ENCODE data around the gene TMED10. TPM values are rescaled to one million over a fixed set of nuclear protein-coding genes. Genes with fewer than 3 reads are reported as not detected.

TMED10 gene
- total and polyA plus RNA-seq, 2 donors from 2014 or later, result 222 to 401 TPM

DNA sequence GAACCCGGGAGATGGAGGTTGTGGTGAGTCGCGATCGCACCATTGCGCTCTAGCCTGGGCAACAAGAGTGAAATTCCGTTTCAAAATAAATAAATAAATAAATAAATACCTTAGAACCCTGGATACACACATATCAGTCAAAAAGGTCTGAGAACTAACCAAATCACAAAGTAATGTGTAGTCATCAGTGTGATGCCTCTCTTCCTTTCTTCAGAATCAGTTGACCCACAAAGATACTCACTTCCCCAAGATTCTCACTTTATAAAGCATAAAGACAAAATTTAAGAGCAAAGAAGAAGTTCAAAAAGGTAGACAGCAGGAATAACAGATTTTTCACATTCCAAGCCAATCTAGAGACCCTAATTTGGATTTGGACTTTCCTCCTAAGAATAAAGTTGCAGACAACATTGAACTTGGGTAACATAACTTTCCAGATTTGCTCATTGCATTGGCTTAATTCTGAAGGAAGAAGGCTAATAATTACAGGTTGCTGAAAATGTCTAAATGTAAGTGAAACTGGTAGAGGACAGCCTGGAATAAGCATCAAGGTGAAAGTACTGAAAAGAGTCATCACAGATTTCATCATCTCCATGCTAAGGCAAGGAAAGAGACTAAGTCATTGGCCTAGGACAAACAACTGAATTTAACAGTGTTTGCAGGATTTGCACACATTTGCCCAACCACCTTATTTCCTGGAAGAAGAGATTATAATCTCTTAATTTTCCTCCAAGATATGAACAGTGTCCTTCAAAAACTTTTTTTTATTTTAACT is 17.4 kb downstream of the TMED10 start:
- DNase-seq (no peak), FAIRE-seq (no peak)
- intact Hi-C loops (cut with DNase I), result no loop called here
- Histone ChIP-seq H3K27ac (ENCODE audit: low read depth in 2 of 2, low read length in 2 of 2) (no peak overlapping the region), H3K36me3 (ENCODE audit: control insufficient read depth in 2 of 3, insufficient read depth in 3 of 3, low read length in 3 of 3) (peaks cover 0 to 2% (median 0%) of the 10 kb centered on the region in 3 donors), H3K9me3 (ENCODE audit: control insufficient read depth in 2 of 3, insufficient read depth in 1 of 3, low read length in 3 of 3) (no peaks in the 10 kb centered on the region), H3K27me3 (ENCODE audit: control insufficient read depth, insufficient read depth, low read length) (no peaks in the 10 kb centered on the region), H3K4me1 (ENCODE audit: control insufficient read depth in 2 of 3, insufficient read depth in 2 of 3, low read depth in 1 of 3, low read length in 3 of 3) (peaks cover 0 to 3% (median 0%) of the 10 kb centered on the region in 3 donors), H3K4me3 (ENCODE audit: low read length in 3 of 3) (no peak overlapping the region), H3K9ac (ENCODE audit: low read length in 3 of 3) (no peak overlapping the region)
- TF ChIP-seq, protein P1, sequence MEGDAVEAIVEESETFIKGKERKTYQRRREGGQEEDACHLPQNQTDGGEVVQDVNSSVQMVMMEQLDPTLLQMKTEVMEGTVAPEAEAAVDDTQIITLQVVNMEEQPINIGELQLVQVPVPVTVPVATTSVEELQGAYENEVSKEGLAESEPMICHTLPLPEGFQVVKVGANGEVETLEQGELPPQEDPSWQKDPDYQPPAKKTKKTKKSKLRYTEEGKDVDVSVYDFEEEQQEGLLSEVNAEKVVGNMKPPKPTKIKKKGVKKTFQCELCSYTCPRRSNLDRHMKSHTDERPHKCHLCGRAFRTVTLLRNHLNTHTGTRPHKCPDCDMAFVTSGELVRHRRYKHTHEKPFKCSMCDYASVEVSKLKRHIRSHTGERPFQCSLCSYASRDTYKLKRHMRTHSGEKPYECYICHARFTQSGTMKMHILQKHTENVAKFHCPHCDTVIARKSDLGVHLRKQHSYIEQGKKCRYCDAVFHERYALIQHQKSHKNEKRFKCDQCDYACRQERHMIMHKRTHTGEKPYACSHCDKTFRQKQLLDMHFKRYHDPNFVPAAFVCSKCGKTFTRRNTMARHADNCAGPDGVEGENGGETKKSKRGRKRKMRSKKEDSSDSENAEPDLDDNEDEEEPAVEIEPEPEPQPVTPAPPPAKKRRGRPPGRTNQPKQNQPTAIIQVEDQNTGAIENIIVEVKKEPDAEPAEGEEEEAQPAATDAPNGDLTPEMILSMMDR (IDR thresholded peaks at IDR 0.05; ENCODE audit: borderline replicate concordance, extremely low read depth, insufficient read depth), result no peak

DNA sequence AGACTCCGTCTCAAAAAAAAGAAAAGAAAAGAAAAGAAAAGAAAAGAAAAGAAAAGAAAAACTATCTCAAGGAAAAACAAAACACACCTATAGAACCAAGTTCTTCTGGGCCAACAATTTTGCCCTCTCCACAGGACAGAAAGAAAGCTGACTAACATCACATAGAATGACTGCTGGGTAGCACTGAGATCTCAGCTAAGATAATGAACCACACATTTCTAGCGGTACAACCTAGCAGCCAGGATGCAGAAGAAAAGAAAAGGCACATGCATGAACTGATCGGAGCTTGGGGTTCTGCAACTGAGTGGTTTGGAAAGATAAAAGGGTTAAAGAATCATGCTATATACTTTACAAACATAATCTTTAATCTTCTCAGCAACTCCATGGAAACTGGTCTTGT is 19.5 kb downstream of the TMED10 start:
- TF ChIP-seq, protein P1 (IDR thresholded peaks at IDR 0.05; ENCODE audit: borderline replicate concordance, extremely low read depth, insufficient read depth), result no peak
- intact Hi-C loops (cut with DNase I), result no loop called here
- Histone ChIP-seq H3K4me3 (ENCODE audit: low read length in 3 of 3) (no peak overlapping the region), H3K9me3 (ENCODE audit: control insufficient read depth in 2 of 3, insufficient read depth in 1 of 3, low read length in 3 of 3) (no peaks in the 10 kb centered on the region), H3K4me1 (ENCODE audit: control insufficient read depth in 2 of 3, insufficient read depth in 2 of 3, low read depth in 1 of 3, low read length in 3 of 3) (peaks cover 0 to 3% (median 0%) of the 10 kb centered on the region in 3 donors), H3K27me3 (ENCODE audit: control insufficient read depth, insufficient read depth, low read length) (no peaks in the 10 kb centered on the region), H3K27ac (ENCODE audit: low read depth in 2 of 2, low read length in 2 of 2) (no peak overlapping the region), H3K9ac (ENCODE audit: low read length in 3 of 3) (no peak overlapping the region), H3K36me3 (ENCODE audit: control insufficient read depth in 2 of 3, insufficient read depth in 3 of 3, low read length in 3 of 3) (no peaks in the 10 kb centered on the region)
- DNase-seq (no peak), FAIRE-seq (no peak)

DNA sequence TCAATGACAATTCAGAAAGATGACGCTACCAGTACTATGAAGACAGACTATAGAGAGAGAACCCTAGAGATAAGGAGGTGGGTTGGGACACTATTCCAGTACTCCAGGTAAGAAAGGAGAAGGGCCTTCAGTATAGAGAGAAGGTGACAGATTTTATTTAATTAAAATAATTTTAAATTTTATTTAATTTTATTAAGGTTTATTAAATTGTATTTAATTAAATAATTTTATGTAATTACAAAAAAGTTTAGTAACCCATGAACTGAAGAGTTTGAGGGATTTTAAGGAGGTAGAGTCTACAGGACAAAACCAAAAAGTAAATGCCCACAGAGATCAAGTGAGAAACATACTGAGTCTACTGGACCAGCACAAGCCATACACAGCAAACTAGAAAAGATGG is 20.3 kb downstream of the TMED10 start:
- peaks cover 0 to 5% (median 2%) of the 10 kb centered on the region in 3 donors for H3K36me3 ChIP-seq (ENCODE audit: control insufficient read depth in 2 of 3, insufficient read depth in 3 of 3, low read length in 3 of 3)
- no peaks in the 10 kb centered on the region for H3K9me3 ChIP-seq (ENCODE audit: control insufficient read depth in 2 of 3, insufficient read depth in 1 of 3, low read length in 3 of 3)
- H3K4me3 ChIP-seq (ENCODE audit: low read length in 3 of 3), result no peak overlapping the region
- H3K4me1 ChIP-seq (ENCODE audit: control insufficient read depth in 2 of 3, insufficient read depth in 2 of 3, low read depth in 1 of 3, low read length in 3 of 3), result peaks cover 0 to 3% (median 0%) of the 10 kb centered on the region in 3 donors
- H3K9ac ChIP-seq (ENCODE audit: low read length in 3 of 3), result no peak overlapping the region
- intact Hi-C loops (cut with DNase I), result no loop called here
- TF ChIP-seq, protein P1 (IDR thresholded peaks at IDR 0.05; ENCODE audit: borderline replicate concordance, extremely low read depth, insufficient read depth), result no peak
- H3K27ac ChIP-seq (ENCODE audit: low read depth in 2 of 2, low read length in 2 of 2), result no peak overlapping the region
- H3K27me3 ChIP-seq (ENCODE audit: control insufficient read depth, insufficient read depth, low read length), result no peaks in the 10 kb centered on the region
- DNase-seq, result no peak
- no peak for FAIRE-seq

Measured in kidney (tissue), 14 donors.